ENCODE results near the gene IPO13. TPM values are rescaled to one million over a fixed set of nuclear protein-coding genes. Genes with fewer than 3 reads are reported as not detected.

The IPO13 gene
- 10 to 100 TPM; 13.3 TPM for total RNA-seq

DNA sequence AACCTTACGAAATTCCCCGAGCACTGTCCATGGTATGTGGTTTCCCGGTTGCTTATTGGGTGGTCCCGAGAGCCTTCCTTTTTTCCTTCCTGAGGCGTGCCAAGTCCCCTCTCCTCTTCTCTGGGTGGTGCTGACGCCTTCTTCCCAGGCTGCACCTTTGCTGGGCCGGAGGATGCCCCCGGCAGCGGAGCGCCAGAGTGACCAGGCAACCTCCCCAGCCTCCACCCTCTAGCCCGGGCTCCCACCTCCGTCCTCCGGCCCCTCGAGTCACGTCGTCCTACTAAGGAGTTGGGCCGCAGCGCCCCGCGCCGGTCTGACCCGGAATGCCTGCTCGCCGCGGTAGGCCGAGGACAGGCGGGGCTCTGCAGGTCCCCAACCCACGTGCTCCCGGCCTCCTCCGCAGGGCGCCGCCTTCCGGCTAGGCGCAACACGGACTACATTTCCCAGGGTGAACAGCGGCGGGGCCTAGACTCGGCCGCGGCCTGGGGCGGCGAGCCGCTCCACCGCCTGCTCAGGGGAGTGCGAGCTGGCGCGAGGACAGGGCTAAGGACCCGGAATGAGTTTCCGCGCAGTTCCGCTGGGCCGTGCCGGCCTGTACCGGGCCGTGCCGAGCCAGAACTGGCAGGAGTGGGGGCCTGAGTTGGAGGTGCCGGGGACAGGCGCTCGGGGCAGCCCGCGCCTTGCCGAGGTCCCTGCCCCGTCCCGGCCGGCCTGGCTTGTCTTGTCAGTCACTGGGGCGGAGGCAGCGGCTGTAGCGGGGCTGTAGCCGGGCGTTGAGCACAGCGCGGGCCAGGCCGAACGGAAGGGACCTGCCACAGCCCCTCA, at the start of gene IPO13:
TSS of gene IPO13 (plus strand) at position 715 of the 825 bp plus-strand sequence. CDS start 651 bp downstream, outside the sequence.
- DNase-seq: peak; percentile 98
- Mint-ChIP-seq H3K27me3 (no peaks in the 10 kb centered on the region), H3K4me1 (ENCODE audit: low read depth) (peaks cover 41% of the 10 kb centered on the region), H3K4me3 (peak within 1 kb of the TSS; percentile 88), H3K9me3 (no peaks in the 10 kb centered on the region), H3K36me3 (peaks cover 6% of the 10 kb centered on the region), H3K27ac (peak within 1 kb of the TSS; percentile 87)
- CTCF ChIA-PET: interaction anchor here (0.6 to 5.8 kb wide), 14 partner anchors 12 to 417 kb away, joined by 3 to 122 read pairs (median 6); partner anchors contain the start of genes ARTN, DPH2 and KDM4A
- POLR2A ChIA-PET: interaction anchor here (0.6 to 2.3 kb wide), 7 partner anchors 11 to 239 kb away, joined by 3 to 11 read pairs (median 3); partner anchors contain the start of genes ATP6V0B, DPH2 and ST3GAL3
- intact Hi-C loops (cut with micrococcal nuclease): loop anchor here (1.0 to 5.0 kb wide), 7 partner anchors 23 to 419 kb away; partner anchors contain the start of genes ATP6V0B, KDM4A and ST3GAL3

DNA sequence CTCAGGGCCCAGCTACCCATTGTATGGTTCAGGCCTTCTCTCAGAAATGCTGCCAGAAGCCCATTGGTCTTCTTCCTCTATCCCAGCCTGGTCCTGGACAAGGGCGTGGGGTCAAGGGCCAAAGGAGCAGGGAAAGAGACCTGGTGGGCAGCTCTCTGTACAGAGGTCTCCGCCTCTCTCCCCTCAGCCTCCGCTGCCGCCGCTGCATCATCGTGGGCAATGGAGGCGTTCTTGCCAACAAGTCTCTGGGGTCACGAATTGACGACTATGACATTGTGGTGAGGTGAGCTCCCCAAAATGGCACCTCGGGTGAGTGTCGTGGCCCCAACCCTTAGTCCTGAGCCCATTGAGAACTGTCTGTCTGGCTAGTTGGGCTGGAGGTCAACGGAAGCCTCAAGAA, 47.8 kb upstream of the IPO13 start:
- no peak overlapping the region for H3K4me3 Mint-ChIP-seq
- no peaks in the 10 kb centered on the region for H3K27me3 Mint-ChIP-seq
- no peaks in the 10 kb centered on the region for H3K4me1 Mint-ChIP-seq (ENCODE audit: low read depth)
- H3K9me3 Mint-ChIP-seq: no peaks in the 10 kb centered on the region
- POLR2A ChIA-PET: no interaction called here
- intact Hi-C loops (cut with micrococcal nuclease): no loop called here
- peaks cover 17% of the 10 kb centered on the region for H3K36me3 Mint-ChIP-seq
- CTCF ChIA-PET: interaction anchor here (2.1 kb wide), 1 partner anchor 35 kb away, joined by 6 read pairs; the partner anchor contains the start of gene ARTN
- no peak overlapping the region for H3K27ac Mint-ChIP-seq
- no peak for DNase-seq

DNA sequence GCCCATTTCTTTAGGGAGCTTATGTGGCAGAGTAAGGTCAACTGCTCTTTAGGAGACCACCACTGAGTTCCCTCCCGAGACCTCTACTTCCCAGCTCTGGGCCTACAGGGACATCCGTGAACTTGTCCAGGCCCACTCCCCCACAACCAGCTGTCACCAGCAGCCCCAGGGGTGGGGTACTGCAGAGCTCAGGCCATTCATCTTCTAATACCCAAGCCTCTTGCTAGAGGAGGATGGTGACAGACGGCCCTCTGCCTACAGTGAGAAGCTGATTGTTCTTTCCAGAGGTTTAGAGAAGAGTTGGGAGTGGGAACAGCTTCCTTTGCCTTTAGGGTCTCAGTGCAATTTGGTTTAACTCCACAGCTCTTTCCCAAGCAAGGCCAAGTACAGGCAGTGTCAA, 46.4 kb upstream of the IPO13 start:
- CTCF ChIA-PET: interaction anchor here (2.1 kb wide), 1 partner anchor 34 kb away, joined by 6 read pairs; the partner anchor contains the start of gene ARTN
- Mint-ChIP-seq H3K9me3 (no peaks in the 10 kb centered on the region), H3K36me3 (peaks cover 12% of the 10 kb centered on the region), H3K4me3 (no peak overlapping the region), H3K27ac (no peak overlapping the region), H3K27me3 (no peaks in the 10 kb centered on the region), H3K4me1 (ENCODE audit: low read depth) (no peaks in the 10 kb centered on the region)
- intact Hi-C loops (cut with micrococcal nuclease): no loop called here
- POLR2A ChIA-PET: no interaction called here
- no peak for DNase-seq

GRCh38 chr1:43901196-43901961, 45.4 kb upstream of the IPO13 start:
- CTCF ChIA-PET: interaction anchor here (2.1 kb wide), 1 partner anchor 33 kb away, joined by 6 read pairs; the partner anchor contains the start of gene ARTN
- no peak for DNase-seq
- Mint-ChIP-seq H3K9me3 (no peaks in the 10 kb centered on the region), H3K27me3 (no peaks in the 10 kb centered on the region), H3K4me3 (no peak overlapping the region), H3K36me3 (peaks cover 9% of the 10 kb centered on the region), H3K4me1 (ENCODE audit: low read depth) (no peaks in the 10 kb centered on the region), H3K27ac (no peak overlapping the region)
- POLR2A ChIA-PET: no interaction called here
- intact Hi-C loops (cut with micrococcal nuclease): no loop called here

- Mint-ChIP-seq H3K27me3 (no peaks in the 10 kb centered on the region), H3K27ac (no peak overlapping the region), H3K4me3 (no peak overlapping the region), H3K9me3 (no peaks in the 10 kb centered on the region), H3K36me3 (peaks cover 6% of the 10 kb centered on the region), H3K4me1 (ENCODE audit: low read depth) (no peaks in the 10 kb centered on the region)
- DNase-seq: no peak
- intact Hi-C loops (cut with micrococcal nuclease): no loop called here
- ChIA-PET CTCF (interaction anchor here (1.2 kb wide), 1 partner anchor 32 kb away, joined by 4 read pairs; no protein-coding TSS in a partner anchor), POLR2A (no interaction called here)
Observed at GRCh38 chr1:43902058-43902831, 44.5 kb upstream of the IPO13 start.

DNA sequence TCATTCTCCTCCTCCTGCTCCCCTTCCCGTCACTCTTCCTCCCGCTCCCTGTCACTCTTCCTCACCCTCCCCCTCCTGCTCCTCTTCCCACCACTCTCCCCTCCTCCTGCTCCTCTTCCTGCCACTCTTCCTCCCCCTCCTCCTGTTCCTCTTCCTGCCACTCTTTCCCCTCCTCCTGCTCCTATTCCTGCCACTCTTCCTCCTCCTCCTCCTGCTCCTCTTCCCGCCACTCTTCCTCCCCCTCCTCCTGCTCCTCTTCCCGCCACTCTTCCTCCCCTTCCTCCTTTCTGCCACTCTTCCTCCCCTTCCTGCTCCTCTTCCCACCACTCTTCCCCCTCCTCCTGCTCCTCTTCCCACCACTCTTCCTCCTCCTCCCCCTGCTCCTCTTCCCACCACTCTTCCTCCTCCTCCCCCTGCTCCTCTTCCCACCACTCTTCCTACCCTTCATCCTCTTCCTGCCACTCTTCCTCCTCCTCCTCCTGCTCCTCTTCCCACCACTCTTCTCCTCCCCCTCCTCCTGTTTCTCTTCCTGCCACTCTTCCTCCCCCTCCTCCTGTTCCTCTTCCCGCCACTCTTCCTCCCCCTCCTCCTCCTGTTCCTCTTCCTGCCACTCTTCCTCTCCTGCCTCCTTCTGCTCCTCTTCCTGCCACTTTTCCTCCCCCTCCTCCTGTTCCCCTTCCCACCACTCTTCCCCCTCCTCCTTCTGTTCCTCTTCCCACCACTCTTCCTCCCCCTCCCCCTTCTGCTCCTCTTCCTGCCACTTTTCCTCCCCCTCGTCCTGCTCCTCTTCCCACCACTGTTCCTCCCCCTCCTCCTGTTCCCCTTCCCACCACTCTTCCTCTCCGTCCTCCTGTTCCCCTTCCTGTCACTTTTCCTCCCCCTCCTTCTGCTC, 41.8 kb upstream of the IPO13 start:
- CTCF ChIA-PET: no interaction called here

DNA sequence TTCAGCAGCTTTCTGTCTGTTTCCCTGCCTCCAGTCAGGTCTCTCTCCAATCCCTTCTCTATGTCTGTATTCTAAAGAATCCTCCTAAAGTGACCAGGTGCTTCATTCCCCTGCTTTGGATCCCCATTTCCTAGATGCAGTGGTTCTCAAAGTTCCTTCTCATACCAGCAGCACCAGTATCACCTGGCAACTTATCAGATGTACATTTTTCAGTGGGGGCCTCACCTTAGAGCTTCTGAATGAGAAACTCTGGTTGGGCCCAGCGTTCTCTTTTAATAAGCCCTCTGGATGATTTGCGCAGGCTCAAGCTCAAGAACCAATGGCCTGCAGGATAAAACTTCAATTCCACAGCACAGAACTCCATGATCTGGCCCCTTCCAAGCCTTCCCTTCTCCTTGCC, 38.5 kb upstream of the IPO13 start:
- no peaks in the 10 kb centered on the region for H3K9me3 Mint-ChIP-seq
- H3K4me1 Mint-ChIP-seq (ENCODE audit: low read depth): no peaks in the 10 kb centered on the region
- ChIA-PET CTCF (interaction anchor here (0.7 kb wide), 1 partner anchor 87 kb away, joined by 3 read pairs; no protein-coding TSS in a partner anchor), POLR2A (no interaction called here)
- H3K27ac Mint-ChIP-seq: no peak overlapping the region
- H3K4me3 Mint-ChIP-seq: no peak overlapping the region
- DNase-seq: no peak
- intact Hi-C loops (cut with micrococcal nuclease): no loop called here
- no peaks in the 10 kb centered on the region for H3K27me3 Mint-ChIP-seq
- peaks cover 2% of the 10 kb centered on the region for H3K36me3 Mint-ChIP-seq

More for the DNA sequence above, 41.8 kb upstream of the IPO13 start:
- DNase-seq: no peak
- Mint-ChIP-seq H3K27ac (no peak overlapping the region), H3K36me3 (peaks cover 2% of the 10 kb centered on the region), H3K27me3 (no peaks in the 10 kb centered on the region), H3K4me1 (ENCODE audit: low read depth) (no peaks in the 10 kb centered on the region), H3K4me3 (no peak overlapping the region), H3K9me3 (no peaks in the 10 kb centered on the region)
- intact Hi-C loops (cut with micrococcal nuclease): no loop called here
- POLR2A ChIA-PET: no interaction called here

- no peak overlapping the region for H3K4me3 Mint-ChIP-seq
- ChIA-PET POLR2A (no interaction called here), CTCF (no interaction called here)
- H3K36me3 Mint-ChIP-seq: peaks cover 2% of the 10 kb centered on the region
- H3K27ac Mint-ChIP-seq: no peak overlapping the region
- H3K27me3 Mint-ChIP-seq: no peaks in the 10 kb centered on the region
- no peak for DNase-seq
- intact Hi-C loops (cut with micrococcal nuclease): no loop called here
- no peaks in the 10 kb centered on the region for H3K4me1 Mint-ChIP-seq (ENCODE audit: low read depth)
- H3K9me3 Mint-ChIP-seq: no peaks in the 10 kb centered on the region
Observed at GRCh38 chr1:43908858-43909257, 37.9 kb upstream of the IPO13 start.

DNA sequence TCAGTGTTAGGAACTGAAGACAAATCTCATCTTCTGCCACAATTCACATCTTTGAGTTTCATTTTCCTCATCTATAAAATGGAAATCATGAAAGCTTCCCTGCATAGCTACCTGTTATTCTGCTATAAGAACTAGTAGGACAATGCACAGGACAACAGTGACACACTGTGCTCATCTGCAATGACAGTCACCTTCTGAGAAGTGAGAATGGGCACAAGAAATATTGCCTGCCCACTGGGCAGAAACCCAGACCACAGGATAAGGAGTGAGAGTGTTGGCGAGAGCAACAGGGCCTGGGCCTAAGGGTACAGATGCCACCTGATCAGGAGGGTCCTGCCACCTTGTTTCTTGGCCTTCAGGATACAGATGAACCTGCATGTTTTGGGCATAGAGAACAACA, 36.4 kb upstream of the IPO13 start:
- H3K4me3 Mint-ChIP-seq: no peak overlapping the region
- CTCF ChIA-PET: interaction anchor here (1.3 kb wide), 1 partner anchor 24 kb away, joined by 3 read pairs; no protein-coding TSS in a partner anchor

GRCh38 chr1:43912607-43913006, 34.1 kb upstream of the IPO13 start:
- DNase-seq: no peak
- no peak overlapping the region for H3K27ac Mint-ChIP-seq
- intact Hi-C loops (cut with micrococcal nuclease): no loop called here
- ChIA-PET CTCF (interaction anchor here (1.0 to 3.3 kb wide), 3 partner anchors 22 to 149 kb away, joined by 3 to 15 read pairs (median 3); no protein-coding TSS in a partner anchor), POLR2A (no interaction called here)
- no peaks in the 10 kb centered on the region for H3K27me3 Mint-ChIP-seq
- H3K4me1 Mint-ChIP-seq (ENCODE audit: low read depth): no peaks in the 10 kb centered on the region
- H3K9me3 Mint-ChIP-seq: no peaks in the 10 kb centered on the region
- H3K4me3 Mint-ChIP-seq: no peak overlapping the region
- H3K36me3 Mint-ChIP-seq: peaks cover 2% of the 10 kb centered on the region

More for the DNA sequence above, 36.4 kb upstream of the IPO13 start:
- Mint-ChIP-seq H3K9me3 (no peaks in the 10 kb centered on the region), H3K27ac (no peak overlapping the region), H3K4me1 (ENCODE audit: low read depth) (no peaks in the 10 kb centered on the region), H3K36me3 (peaks cover 2% of the 10 kb centered on the region), H3K27me3 (no peaks in the 10 kb centered on the region)
- POLR2A ChIA-PET: no interaction called here
- intact Hi-C loops (cut with micrococcal nuclease): no loop called here
- DNase-seq: no peak

GRCh38 chr1:43913051-43913501, 33.7 kb upstream of the IPO13 start:
- ChIA-PET CTCF (interaction anchor here (3.3 kb wide), 1 partner anchor 22 kb away, joined by 15 read pairs; no protein-coding TSS in a partner anchor), POLR2A (no interaction called here)
- Mint-ChIP-seq H3K27ac (no peak overlapping the region), H3K27me3 (no peaks in the 10 kb centered on the region), H3K9me3 (no peaks in the 10 kb centered on the region), H3K36me3 (peaks cover 2% of the 10 kb centered on the region), H3K4me3 (no peak overlapping the region), H3K4me1 (ENCODE audit: low read depth) (no peaks in the 10 kb centered on the region)
- DNase-seq: no peak
- intact Hi-C loops (cut with micrococcal nuclease): no loop called here

Measured in activated CD4-positive, alpha-beta memory T cell treated with anti-CD3 and anti-CD28 coated beads for 36 hours (primary cell).